Suprapubic skin (tissue), 4 donors: Measurements from ENCODE around the gene ALG6.

ENCODE experiments used
- EP300 ChIP-seq: sonication (generic); formaldehyde crosslinking; IDR thresholded peaks from one replicate; pipeline ENCODE4 v1.6.1; 2017; ENCODE audit warnings: antibody characterized with exemption
- POLR2AphosphoS5 ChIP-seq, 3 donors: sonication (generic); formaldehyde crosslinking; IDR thresholded peaks; one replicate each; pipeline ENCODE4 v1.6.1; 2017; ENCODE audit warnings: antibody characterized with exemption in 3 of 3

DNA sequence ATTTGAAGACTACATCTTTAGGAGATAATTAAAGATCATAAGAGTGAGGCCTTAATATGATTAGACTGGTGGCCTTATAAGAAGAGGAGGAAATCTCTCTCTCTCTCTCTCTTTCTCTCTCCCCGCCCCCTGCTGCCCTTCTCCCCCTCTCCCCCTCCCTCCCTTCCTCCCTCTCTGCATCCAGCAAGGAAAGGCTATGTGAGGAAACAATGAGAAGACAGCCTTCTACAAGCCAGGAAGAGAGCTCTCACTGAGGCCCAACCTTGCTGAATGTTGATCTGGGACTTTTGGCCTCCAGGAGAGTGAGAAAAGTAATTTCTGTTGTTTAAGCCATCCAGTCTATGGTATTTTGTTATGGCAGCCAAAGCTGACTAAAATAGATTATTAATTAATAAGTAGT lies 23.5 kb upstream of the ALG6 start:
- no peak for TF ChIP-seq POLR2AphosphoS5 (IDR thresholded peaks at IDR 0.05)
- no peak for TF ChIP-seq EP300
